ENCODE results near the gene SNX2.
A peak's percentile ranks its signal among the peaks of the same experiment; 100 is the strongest.

The SNX2 gene, protein sequence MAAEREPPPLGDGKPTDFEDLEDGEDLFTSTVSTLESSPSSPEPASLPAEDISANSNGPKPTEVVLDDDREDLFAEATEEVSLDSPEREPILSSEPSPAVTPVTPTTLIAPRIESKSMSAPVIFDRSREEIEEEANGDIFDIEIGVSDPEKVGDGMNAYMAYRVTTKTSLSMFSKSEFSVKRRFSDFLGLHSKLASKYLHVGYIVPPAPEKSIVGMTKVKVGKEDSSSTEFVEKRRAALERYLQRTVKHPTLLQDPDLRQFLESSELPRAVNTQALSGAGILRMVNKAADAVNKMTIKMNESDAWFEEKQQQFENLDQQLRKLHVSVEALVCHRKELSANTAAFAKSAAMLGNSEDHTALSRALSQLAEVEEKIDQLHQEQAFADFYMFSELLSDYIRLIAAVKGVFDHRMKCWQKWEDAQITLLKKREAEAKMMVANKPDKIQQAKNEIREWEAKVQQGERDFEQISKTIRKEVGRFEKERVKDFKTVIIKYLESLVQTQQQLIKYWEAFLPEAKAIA

DNA sequence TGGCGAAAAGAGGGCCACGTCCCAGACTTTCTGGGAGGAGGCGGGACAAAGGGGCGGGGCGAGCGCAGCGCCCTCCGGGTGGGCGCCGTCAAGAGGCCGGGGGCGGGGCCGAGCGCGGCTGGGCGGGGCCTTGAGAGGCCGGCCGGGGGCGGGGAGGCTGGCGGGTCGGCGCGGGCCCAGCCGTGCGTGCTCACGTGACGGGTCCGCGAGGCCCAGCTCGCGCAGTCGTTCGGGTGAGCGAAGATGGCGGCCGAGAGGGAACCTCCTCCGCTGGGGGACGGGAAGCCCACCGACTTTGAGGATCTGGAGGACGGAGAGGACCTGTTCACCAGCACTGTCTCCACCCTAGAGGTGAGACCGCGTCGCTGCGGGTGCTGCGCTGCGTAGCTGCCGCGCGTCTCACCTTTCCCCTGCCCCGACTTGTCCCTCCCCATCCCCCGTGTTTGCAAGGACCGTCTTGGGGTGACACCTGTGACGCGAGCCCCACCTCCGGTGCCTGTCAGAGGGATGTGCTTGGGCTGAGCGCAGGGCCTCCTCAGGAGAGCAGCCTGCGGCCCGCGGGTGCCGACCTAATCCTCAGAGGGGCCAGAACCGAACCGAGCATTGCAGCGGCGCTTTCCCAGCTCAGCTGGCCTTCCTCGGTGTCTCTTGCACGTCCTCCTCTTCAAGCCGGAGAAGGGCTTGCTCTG, at the start of gene SNX2:
Gene SNX2, plus strand, starts transcription at position 220 of the 689 bp plus-strand sequence. Its CDS starts 24 bp downstream, at position 244.
- DNase-seq (ENCODE audit: low spot score): peak; percentile 92
- in situ Hi-C loops (cut with MboI; ENCODE audit: low sequenced_read_pairs, unreplicated experiment): no loop called here
- TF ChIP-seq, protein P1, sequence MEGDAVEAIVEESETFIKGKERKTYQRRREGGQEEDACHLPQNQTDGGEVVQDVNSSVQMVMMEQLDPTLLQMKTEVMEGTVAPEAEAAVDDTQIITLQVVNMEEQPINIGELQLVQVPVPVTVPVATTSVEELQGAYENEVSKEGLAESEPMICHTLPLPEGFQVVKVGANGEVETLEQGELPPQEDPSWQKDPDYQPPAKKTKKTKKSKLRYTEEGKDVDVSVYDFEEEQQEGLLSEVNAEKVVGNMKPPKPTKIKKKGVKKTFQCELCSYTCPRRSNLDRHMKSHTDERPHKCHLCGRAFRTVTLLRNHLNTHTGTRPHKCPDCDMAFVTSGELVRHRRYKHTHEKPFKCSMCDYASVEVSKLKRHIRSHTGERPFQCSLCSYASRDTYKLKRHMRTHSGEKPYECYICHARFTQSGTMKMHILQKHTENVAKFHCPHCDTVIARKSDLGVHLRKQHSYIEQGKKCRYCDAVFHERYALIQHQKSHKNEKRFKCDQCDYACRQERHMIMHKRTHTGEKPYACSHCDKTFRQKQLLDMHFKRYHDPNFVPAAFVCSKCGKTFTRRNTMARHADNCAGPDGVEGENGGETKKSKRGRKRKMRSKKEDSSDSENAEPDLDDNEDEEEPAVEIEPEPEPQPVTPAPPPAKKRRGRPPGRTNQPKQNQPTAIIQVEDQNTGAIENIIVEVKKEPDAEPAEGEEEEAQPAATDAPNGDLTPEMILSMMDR (IDR thresholded peaks at IDR 0.05; ENCODE audit: borderline replicate concordance, control extremely low read depth, extremely low read depth, insufficient read depth, missing control alignments): no peak

DNA sequence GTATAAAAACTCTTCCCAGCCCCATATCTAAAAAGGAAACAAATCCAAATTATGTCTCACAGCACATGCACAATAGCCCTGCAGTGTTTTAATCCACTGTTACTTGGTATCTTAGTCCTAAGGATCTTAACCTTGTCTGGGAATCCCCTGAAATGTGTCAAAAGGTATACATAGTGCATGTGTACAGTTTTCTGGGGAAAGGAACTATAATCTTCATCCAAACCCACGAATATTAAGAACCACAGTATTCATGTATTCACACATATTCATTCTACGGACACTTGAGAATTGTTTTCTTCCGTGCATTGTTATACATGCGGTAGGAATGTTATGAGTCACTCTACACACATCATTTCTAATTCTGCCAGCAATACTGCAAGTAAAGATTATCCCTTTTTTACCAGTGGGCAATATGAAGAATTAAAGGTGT, 47.8 kb upstream of the SNX2 start:
- TF ChIP-seq, protein P1 (IDR thresholded peaks at IDR 0.05; ENCODE audit: borderline replicate concordance, control extremely low read depth, extremely low read depth, insufficient read depth, missing control alignments): no peak
- peak; percentile 42 for DNase-seq (ENCODE audit: low spot score)
- in situ Hi-C loops (cut with MboI; ENCODE audit: low sequenced_read_pairs, unreplicated experiment): no loop called here

DNA sequence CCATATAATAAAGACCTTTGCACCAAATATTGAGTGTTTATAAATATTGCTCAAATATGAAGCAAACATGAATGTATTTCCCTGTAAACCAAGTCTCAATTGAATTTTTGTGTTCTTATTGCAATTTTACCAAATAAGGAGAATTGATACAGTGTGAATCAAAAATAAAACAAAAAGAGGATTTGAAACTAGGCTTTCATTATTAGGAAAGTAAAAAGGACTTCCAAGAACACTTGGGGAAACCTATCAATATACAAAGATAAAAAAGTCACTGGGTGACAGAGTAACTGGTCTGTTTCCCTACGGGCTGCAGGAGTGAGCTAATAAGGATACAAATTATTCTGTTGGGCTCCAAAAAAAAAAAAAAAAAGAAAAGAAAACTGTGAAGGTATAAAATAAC, 44.8 kb upstream of the SNX2 start:
- peak; percentile 38 for DNase-seq (ENCODE audit: low spot score)
- in situ Hi-C loops (cut with MboI; ENCODE audit: low sequenced_read_pairs, unreplicated experiment): no loop called here
- TF ChIP-seq, protein P1 (IDR thresholded peaks at IDR 0.05; ENCODE audit: borderline replicate concordance, control extremely low read depth, extremely low read depth, insufficient read depth, missing control alignments): no peak

DNA sequence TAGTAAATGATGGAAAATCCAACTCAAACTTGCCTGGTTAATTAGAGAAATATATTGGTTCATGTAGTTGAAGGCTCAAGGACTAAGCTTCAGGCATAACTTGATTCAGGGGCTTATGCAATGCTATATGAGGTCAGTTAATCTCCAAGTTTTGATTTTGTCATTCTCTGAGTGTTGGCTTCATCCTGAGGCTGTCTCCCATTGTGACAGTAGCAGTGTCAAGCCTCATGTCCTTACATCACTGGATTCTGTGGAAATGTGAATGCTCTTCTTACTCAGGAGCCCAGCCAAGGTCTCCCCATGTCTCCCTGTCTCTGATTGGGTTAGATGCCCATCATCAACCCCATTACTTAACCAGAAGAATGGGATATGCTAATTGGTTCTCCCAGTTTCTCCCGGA, 44.4 kb upstream of the SNX2 start:
- DNase-seq (ENCODE audit: low spot score): no peak
- TF ChIP-seq, protein P1 (IDR thresholded peaks at IDR 0.05; ENCODE audit: borderline replicate concordance, control extremely low read depth, extremely low read depth, insufficient read depth, missing control alignments): no peak
- in situ Hi-C loops (cut with MboI; ENCODE audit: low sequenced_read_pairs, unreplicated experiment): no loop called here

DNA sequence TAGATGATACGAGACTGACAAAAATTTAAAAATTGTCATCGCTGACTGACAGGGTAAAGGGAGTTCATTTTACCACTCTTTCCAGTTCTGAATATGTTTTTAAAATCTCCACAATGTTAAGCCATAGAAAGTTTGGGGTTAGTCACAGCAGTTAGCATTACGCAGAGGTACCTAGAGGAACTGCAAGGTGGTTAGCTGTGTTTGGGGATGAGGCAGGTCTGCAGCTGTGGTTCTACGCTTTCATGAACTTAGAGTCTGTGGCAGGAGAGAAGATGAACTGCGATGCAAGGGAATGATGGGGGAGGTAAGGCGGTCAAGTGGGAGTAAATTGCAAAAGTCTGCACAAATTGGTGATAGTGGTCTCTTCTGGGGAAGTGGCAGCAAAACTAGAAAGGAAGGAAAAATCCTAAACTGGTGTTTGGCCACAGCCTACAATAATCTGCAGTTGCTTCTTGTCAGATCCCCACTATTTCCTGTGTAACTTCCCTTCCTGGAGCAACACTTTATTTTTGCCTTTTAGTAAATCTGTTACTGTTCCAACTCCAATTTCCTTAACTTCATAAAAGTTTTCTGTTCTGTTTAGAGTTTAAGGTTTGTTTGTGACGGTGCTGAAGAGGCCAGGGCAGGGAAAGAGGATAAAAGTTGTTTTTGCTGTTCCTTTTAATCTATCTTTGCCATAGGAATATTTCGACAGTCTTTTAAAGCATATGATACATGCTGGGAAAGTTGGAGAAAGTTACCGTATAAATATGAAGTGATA, 38.6 kb upstream of the SNX2 start:
- DNase-seq (ENCODE audit: low spot score): peak; percentile 44
- in situ Hi-C loops (cut with MboI; ENCODE audit: low sequenced_read_pairs, unreplicated experiment): no loop called here
- TF ChIP-seq, protein P1 (IDR thresholded peaks at IDR 0.05; ENCODE audit: borderline replicate concordance, control extremely low read depth, extremely low read depth, insufficient read depth, missing control alignments): no peak

DNA sequence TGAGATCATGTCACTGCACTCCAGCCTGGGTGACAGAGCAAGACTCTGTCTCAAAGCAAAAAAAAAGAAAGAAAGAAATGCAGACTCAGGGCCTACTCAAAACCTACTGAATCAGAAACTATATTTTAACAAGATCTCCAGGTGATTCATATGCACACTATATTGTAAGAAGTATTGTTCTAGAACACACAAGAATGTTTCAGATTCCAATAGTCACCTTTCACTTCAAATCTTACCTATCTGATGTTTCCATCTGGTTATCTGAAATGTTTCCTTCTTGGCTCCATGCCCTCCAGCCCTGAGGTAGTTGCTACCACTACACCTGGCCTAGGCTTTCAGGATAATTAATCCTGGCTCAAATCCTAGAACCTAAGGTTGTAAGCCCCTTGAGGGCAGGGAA, 36.8 kb upstream of the SNX2 start:
- in situ Hi-C loops (cut with MboI; ENCODE audit: low sequenced_read_pairs, unreplicated experiment): no loop called here
- TF ChIP-seq, protein P1 (IDR thresholded peaks at IDR 0.05; ENCODE audit: borderline replicate concordance, control extremely low read depth, extremely low read depth, insufficient read depth, missing control alignments): no peak
- no peak for DNase-seq (ENCODE audit: low spot score)
